AG04449 (cell line): Measurements from ENCODE around the gene RABL2B.
"Not testable (repeated sequence)": the region's sequence is repeated elsewhere in the genome, so short reads cannot be mapped to it uniquely, and the experiment has no call there.

Source experiments
- CTCF ChIA-PET: fragments of 350-600 bp; formaldehyde crosslinking; extraction: SDS; loops from one replicate; lab custom pipeline; 2021; ENCODE audit warnings: antibody characterized with exemption; lab: Yijun Ruan, JAX
- POLR2A ChIA-PET: fragments of 400-600, 350-600 bp; formaldehyde crosslinking; extraction: SDS; loops from one replicate; lab custom pipeline; 2020; ENCODE audit warnings: antibody characterized with exemption, inconsistent platforms; lab: Yijun Ruan, JAX
- DNase-seq: peaks from one replicate; pipeline ENCODE4 v3.0.0-alpha.2; 2010; ENCODE audit warnings: low read depth, low spot score
- H3K4me3 ChIP-seq: 2 replicates; pipeline ENCODE4 v1.5.1; 2011; ENCODE audit warnings: low read depth, mild to moderate bottlenecking, control low read depth, low read length
- CTCF ChIP-seq: IDR thresholded peaks from one replicate; pipeline ENCODE4 v1.5.1; 2011; ENCODE audit warnings: mild to moderate bottlenecking, moderate library complexity, low read length, control low read depth, inconsistent platforms; ENCODE audit not compliant: insufficient read depth; ENCODE audit errors: missing control alignments

Gene RABL2B

GRCh38 chr22:50749302-50750074, 33.9 kb downstream of the RABL2B start:
- DNase-seq, H3K4me3 ChIP-seq, CTCF ChIA-PET, POLR2A ChIA-PET: not testable (repeated sequence)

- H3K4me3 ChIP-seq, CTCF ChIA-PET, POLR2A ChIA-PET, DNase-seq: not testable (repeated sequence)
These were observed 34.8 kb downstream of the RABL2B start for GRCh38 chr22:50748630-50749029.

GRCh38 chr22:50747521-50747920, 35.9 kb downstream of the RABL2B start:
- CTCF ChIA-PET, DNase-seq, POLR2A ChIA-PET: not testable (repeated sequence)

GRCh38 chr22:50744424-50744823, 39.0 kb downstream of the RABL2B start:
- H3K4me3 ChIP-seq, POLR2A ChIA-PET, DNase-seq, CTCF ChIA-PET: not testable (repeated sequence)

More at GRCh38 chr22:50747521-50747920, 35.9 kb downstream of the RABL2B start:
- H3K4me3 ChIP-seq = not testable (repeated sequence)

DNA sequence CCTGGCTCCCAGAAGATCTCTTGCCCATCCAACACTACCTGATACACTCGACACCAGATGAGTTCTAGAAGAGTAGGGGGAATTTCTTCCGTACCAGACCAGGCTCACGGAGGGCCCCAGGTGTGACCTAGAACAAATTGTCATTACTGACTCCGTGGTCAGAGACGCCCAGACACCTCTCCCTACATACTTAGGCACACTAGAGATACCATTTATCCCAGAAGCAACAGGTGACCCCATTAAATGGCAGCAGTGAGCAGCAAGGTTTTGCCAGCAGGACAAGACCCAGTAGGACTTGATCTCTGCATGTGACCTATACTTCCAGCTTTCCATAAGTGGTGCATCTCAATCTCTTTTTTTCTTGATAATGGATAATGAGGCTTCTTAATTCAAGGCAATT, 42.7 kb downstream of the RABL2B start:
- CTCF ChIA-PET, H3K4me3 ChIP-seq, POLR2A ChIA-PET, DNase-seq: not testable (repeated sequence)

DNA sequence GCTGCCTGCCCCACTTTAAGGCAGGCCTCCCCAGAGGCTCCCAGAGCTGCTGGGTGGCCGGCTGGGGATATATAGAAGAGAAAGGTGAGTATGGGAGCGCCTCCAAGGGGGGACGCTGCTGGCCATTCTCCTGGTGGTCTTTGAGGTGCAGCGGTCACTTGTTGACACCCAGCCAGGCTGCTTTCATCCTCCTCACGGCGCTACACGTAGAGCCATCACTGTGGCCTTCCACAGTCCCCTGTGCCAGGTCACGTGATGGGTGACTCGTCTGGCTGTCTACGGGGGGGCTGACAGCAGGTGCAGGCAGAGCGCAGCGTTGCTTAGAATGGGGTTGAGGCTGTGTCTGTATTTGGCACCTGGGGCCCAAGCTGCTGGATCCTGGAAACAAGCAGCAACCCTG, 43.5 kb downstream of the RABL2B start:
- ChIA-PET POLR2A (no interaction called here), CTCF (no interaction called here)
- H3K4me3 ChIP-seq = no peak overlapping the region
- DNase-seq = no peak
- no peak for TF ChIP-seq CTCF

GRCh38 chr22:50739279-50739691, 44.2 kb downstream of the RABL2B start:
- H3K4me3 ChIP-seq = no peak overlapping the region
- no peak for DNase-seq
- TF ChIP-seq CTCF = no peak
- ChIA-PET POLR2A (no interaction called here), CTCF (no interaction called here)

GRCh38 chr22:50738649-50739227, 44.7 kb downstream of the RABL2B start:
- POLR2A ChIA-PET = no interaction called here
- CTCF ChIA-PET = no interaction called here

More at GRCh38 chr22:50738649-50739227, 44.7 kb downstream of the RABL2B start:
- no peak overlapping the region for H3K4me3 ChIP-seq
- DNase-seq = no peak
- no peak for TF ChIP-seq CTCF
